ENCODE results near the gene ASPHD1.

- TF ChIP-seq POLR2A (IDR thresholded peaks at IDR 0.05) = no peak
- TF ChIP-seq CTCF (IDR thresholded peaks at IDR 0.05) = no peak
- TF ChIP-seq POLR2AphosphoS5 (IDR thresholded peaks at IDR 0.05) = no peak
These were observed 40.4 kb downstream of the ASPHD1 start for GRCh38 chr16:29940656-29941055.

Measured in transverse colon (tissue), 4 donors.